GM12878 (cell line): ENCODE results near the gene GPER1.

Source experiments
- GABPA ChIP-seq: IDR thresholded peaks from 2 replicates; pipeline ENCODE4 v1.6.1; 2014; ENCODE audit warnings: antibody characterized with exemption, low read depth, mild to moderate bottlenecking, inconsistent platforms
- KDM1A ChIP-seq: fragments of 200-600 bp; sonication (generic); IDR thresholded peaks from 2 replicates; pipeline ENCODE4 v1.6.1; 2016; ENCODE audit warnings: borderline replicate concordance
- POLR2A ChIP-seq: IDR thresholded peaks from 2 replicates; pipeline ENCODE4 v1.6.1; 2011; ENCODE audit warnings: low read depth, mild to moderate bottlenecking, low read length
- RAD21 ChIP-seq: IDR thresholded peaks from 2 replicates; pipeline ENCODE4 v1.6.1; 2011; ENCODE audit warnings: mild to moderate bottlenecking, low read depth, low read length, moderate library complexity; ENCODE audit not compliant: insufficient read depth
- RBBP5 ChIP-seq: fragments of 200-600 bp; sonication (generic); conservative IDR thresholded peaks from 2 replicates; pipeline ENCODE4 v1.6.1; 2016
- TF ChIP-seq, protein P1 (sequence below), 3 experiments: IDR thresholded peaks in 2 of 3; conservative IDR thresholded peaks in 1 of 3; 2 replicates each; pipeline ENCODE4 v1.5.1; 2011; ENCODE audit warnings: low read depth in 3 of 3, low read length in 3 of 3, mild to moderate bottlenecking in 3 of 3, control low read depth in 2 of 3, moderate library complexity in 2 of 3, inconsistent platforms in 1 of 3, mixed read lengths in 1 of 3; ENCODE audit not compliant: control insufficient read depth in 2 of 3, insufficient read depth in 1 of 3; ENCODE audit errors: extremely low read depth in 1 of 3
- TF ChIP-seq, protein P2 (sequence below): IDR thresholded peaks from 2 replicates; pipeline ENCODE4 v1.6.1; 2011; ENCODE audit warnings: mild to moderate bottlenecking, low read depth, low read length, moderate library complexity; ENCODE audit not compliant: insufficient replicate concordance

- TF ChIP-seq GABPA: no peak
- TF ChIP-seq KDM1A: no peak
- TF ChIP-seq, protein P1, sequence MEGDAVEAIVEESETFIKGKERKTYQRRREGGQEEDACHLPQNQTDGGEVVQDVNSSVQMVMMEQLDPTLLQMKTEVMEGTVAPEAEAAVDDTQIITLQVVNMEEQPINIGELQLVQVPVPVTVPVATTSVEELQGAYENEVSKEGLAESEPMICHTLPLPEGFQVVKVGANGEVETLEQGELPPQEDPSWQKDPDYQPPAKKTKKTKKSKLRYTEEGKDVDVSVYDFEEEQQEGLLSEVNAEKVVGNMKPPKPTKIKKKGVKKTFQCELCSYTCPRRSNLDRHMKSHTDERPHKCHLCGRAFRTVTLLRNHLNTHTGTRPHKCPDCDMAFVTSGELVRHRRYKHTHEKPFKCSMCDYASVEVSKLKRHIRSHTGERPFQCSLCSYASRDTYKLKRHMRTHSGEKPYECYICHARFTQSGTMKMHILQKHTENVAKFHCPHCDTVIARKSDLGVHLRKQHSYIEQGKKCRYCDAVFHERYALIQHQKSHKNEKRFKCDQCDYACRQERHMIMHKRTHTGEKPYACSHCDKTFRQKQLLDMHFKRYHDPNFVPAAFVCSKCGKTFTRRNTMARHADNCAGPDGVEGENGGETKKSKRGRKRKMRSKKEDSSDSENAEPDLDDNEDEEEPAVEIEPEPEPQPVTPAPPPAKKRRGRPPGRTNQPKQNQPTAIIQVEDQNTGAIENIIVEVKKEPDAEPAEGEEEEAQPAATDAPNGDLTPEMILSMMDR (IDR thresholded peaks at IDR 0.05 in 2 of 3, conservative IDR thresholded peaks at IDR 0.05 in 1 of 3; ENCODE audit: control insufficient read depth in 2 of 3, extremely low read depth in 1 of 3, insufficient read depth in 1 of 3, low read depth in 3 of 3, low read length in 3 of 3): no peak
- TF ChIP-seq, protein P2, sequence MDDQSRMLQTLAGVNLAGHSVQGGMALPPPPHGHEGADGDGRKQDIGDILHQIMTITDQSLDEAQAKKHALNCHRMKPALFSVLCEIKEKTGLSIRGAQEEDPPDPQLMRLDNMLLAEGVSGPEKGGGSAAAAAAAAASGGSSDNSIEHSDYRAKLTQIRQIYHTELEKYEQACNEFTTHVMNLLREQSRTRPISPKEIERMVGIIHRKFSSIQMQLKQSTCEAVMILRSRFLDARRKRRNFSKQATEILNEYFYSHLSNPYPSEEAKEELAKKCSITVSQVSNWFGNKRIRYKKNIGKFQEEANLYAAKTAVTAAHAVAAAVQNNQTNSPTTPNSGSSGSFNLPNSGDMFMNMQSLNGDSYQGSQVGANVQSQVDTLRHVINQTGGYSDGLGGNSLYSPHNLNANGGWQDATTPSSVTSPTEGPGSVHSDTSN: no peak
- no peak for TF ChIP-seq POLR2A
- no peak for TF ChIP-seq RBBP5
- no peak for TF ChIP-seq RAD21
Observed at GRCh38 chr7:1101563-1102431, 13.9 kb downstream of the GPER1 start.
